ENCODE results near the gene SIX2. TPM values are rescaled to one million over a fixed set of nuclear protein-coding genes. Genes with fewer than 3 reads are reported as not detected.

SIX2 gene
- total RNA-seq, 4 donors from 2014 or later = 0.58 TPM; not detected in 3

DNA sequence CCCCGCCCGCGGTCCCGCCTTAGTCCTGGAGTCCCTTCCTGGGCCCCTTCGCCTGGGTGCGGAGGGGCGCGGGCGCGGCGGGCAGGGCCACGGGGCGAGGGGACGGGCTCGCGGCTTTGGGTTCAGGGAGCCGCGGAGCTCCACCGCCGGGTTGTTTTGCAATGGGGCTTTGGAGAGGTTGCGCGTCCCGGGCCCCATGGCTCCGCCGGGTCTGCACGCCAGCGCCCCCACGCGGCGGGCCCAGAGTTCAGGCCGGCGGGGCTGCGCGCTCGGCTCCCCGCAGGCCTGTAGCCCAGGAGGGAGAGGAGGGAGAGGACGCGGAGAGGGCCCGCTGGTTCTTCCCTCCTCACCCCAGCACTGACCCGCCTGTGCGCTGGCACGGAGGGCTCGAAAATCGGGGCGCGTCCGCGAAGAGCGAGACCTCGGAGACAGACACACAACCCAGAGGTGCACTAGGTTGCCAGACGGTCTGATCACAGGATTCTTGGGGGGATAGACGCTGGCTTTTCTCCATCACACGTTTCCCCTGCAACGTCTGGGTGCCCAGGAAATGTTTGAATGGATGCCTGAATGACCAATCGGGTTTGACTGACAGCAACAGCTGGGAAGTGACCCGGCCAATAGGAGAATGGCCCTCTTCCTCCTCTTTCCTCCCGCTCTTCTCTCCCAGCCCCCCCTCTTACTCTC lies 4.9 kb upstream of the SIX2 start:
- peak in 1 of 2 donors; percentile 91 for DNase-seq (ENCODE audit: low spot score in 2 of 2)
- H3K4me3 ChIP-seq (ENCODE audit: low read depth, poor library complexity, severe bottlenecking) = no peak overlapping the region
- 4 to 9% methylated on average over 20 to 23 of the region's 57 CpGs for WGBS, 2 donors
- intact Hi-C loops (cut with DNase I; ENCODE audit: low total_unique reads) = no loop called here
- TF ChIP-seq, protein P1, sequence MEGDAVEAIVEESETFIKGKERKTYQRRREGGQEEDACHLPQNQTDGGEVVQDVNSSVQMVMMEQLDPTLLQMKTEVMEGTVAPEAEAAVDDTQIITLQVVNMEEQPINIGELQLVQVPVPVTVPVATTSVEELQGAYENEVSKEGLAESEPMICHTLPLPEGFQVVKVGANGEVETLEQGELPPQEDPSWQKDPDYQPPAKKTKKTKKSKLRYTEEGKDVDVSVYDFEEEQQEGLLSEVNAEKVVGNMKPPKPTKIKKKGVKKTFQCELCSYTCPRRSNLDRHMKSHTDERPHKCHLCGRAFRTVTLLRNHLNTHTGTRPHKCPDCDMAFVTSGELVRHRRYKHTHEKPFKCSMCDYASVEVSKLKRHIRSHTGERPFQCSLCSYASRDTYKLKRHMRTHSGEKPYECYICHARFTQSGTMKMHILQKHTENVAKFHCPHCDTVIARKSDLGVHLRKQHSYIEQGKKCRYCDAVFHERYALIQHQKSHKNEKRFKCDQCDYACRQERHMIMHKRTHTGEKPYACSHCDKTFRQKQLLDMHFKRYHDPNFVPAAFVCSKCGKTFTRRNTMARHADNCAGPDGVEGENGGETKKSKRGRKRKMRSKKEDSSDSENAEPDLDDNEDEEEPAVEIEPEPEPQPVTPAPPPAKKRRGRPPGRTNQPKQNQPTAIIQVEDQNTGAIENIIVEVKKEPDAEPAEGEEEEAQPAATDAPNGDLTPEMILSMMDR (IDR thresholded peaks at IDR 0.05) = no peak
- no peak for TF ChIP-seq POLR2A (IDR thresholded peaks at IDR 0.05)

- intact Hi-C loops (cut with DNase I; ENCODE audit: low total_unique reads) = no loop called here
- DNase-seq (ENCODE audit: low spot score in 2 of 2) = peak in 1 of 2 donors; percentile 80
- WGBS, 2 donors = 29 to 50% methylated on average over 15 to 35 of the region's 83 CpGs
- no peak overlapping the region for H3K4me3 ChIP-seq (ENCODE audit: low read depth, poor library complexity, severe bottlenecking)
- TF ChIP-seq, protein P1 (IDR thresholded peaks at IDR 0.05) = no peak
- TF ChIP-seq POLR2A (IDR thresholded peaks at IDR 0.05) = no peak
Measured at GRCh38 chr2:45013229-45014015, 4.2 kb upstream of the SIX2 start.

DNA sequence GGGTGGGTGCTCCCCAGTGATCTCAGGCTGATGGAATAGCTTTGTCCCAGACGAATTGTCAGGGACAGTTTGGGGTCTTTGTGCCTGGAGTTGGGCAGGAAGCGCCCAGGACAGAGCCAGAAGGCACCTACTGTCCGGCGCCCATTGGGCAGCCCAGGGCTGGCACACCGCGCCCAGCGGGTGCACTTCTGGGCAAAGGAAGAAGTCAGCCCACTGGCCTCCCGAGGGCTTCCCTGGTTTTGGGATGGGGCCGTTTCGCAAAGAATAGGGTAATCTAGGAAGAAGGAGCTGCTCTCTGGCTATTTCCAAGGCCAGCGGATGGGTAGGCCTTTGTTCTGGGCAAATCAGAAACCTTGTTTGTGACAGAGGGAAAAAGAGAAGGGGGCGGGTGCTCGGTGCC lies 3.5 kb upstream of the SIX2 start:
- WGBS, 2 donors = 77 to 83% methylated on average over 13 of the region's 13 CpGs

GRCh38 chr2:45011621-45012602 lies 2.7 kb upstream of the SIX2 start:
- DNase-seq (ENCODE audit: low spot score in 2 of 2) = no peak
- intact Hi-C loops (cut with DNase I; ENCODE audit: low total_unique reads) = no loop called here
- whole genome bisulfite sequencing, 2 donors = 72 to 74% methylated on average over 10 of the region's 10 CpGs
- TF ChIP-seq, protein P1 (IDR thresholded peaks at IDR 0.05) = no peak
- no peak for TF ChIP-seq POLR2A (IDR thresholded peaks at IDR 0.05)
- no peak overlapping the region for H3K4me3 ChIP-seq (ENCODE audit: low read depth, poor library complexity, severe bottlenecking)

More for the DNA sequence above, 3.5 kb upstream of the SIX2 start:
- intact Hi-C loops (cut with DNase I; ENCODE audit: low total_unique reads) = no loop called here
- no peak for DNase-seq (ENCODE audit: low spot score in 2 of 2)
- H3K4me3 ChIP-seq (ENCODE audit: low read depth, poor library complexity, severe bottlenecking) = no peak overlapping the region
- no peak for TF ChIP-seq POLR2A (IDR thresholded peaks at IDR 0.05)
- TF ChIP-seq, protein P1 (IDR thresholded peaks at IDR 0.05) = no peak

DNA sequence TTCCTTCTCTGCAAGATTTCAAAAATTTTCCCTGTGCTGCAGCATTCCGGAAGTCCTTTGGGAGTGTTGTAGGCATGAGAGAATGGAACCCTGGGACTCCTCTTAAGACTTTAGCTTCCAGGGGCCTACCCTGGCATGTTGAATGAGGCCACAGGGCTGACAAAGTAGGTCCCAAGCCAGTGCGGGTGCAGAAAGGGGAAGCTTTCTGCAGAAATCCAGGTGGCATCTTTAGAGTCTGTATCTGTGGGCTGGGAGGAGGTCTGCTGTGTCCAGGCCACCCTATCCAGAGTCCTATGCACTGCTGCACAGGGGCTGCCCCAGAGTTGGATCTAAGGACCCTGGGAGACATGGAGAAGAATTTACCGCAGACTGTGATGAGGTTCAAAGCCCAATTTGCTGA lies 1.9 kb upstream of the SIX2 start:
- TF ChIP-seq POLR2A (IDR thresholded peaks at IDR 0.05) = no peak
- TF ChIP-seq, protein P1 (IDR thresholded peaks at IDR 0.05) = no peak
- intact Hi-C loops (cut with DNase I; ENCODE audit: low total_unique reads) = no loop called here
- no peak for DNase-seq (ENCODE audit: low spot score in 2 of 2)

More for the DNA sequence above, 1.9 kb upstream of the SIX2 start:
- 75 to 84% methylated on average over 3 of the region's 3 CpGs for WGBS, 2 donors
- H3K4me3 ChIP-seq (ENCODE audit: low read depth, poor library complexity, severe bottlenecking) = no peak overlapping the region

Measured in lower leg skin (tissue), 4 donors.